Activated naive CD8-positive, alpha-beta T cell treated with anti-CD3 and anti-CD28 coated beads, Interleukin-2, amount 10 ng/mL, durations not matched to agents 7 days and 5 days (primary cell): ENCODE results near the gene RNU1-3. TPM values are rescaled to one million over a fixed set of nuclear protein-coding genes. Genes with fewer than 3 reads are reported as not detected.
"Not testable (repeated sequence)": the region's sequence is repeated elsewhere in the genome, so short reads cannot be mapped to it uniquely, and the experiment has no call there.

Source experiments
- ATAC-seq: fragments of 150-1000 bp; cut with Tn5 transposase; one replicate; pipeline ENCODE4 v1.10.0; 2021; ENCODE audit warnings: low read depth, moderate library complexity
- POLR2A ChIA-PET: fragments of 350-600 bp; sonication (Branson Sonifier 250); formaldehyde crosslinking; loops from one replicate; lab custom pipeline; 2021; ENCODE audit warnings: antibody characterized with exemption; lab: Charles Lee
- DNase-seq: peaks from one replicate; pipeline ENCODE4 v3.0.0; 2021
- H3K27ac Mint-ChIP-seq: one replicate; pipeline ENCODE4 v1.8.0; 2022; ENCODE audit warnings: mild to moderate bottlenecking, mixed read lengths
- H3K27me3 Mint-ChIP-seq: one replicate; pipeline ENCODE4 v1.8.0; 2022; ENCODE audit warnings: mild to moderate bottlenecking, moderate library complexity, mixed read lengths
- H3K36me3 Mint-ChIP-seq: one replicate; pipeline ENCODE4 v1.8.0; 2021; ENCODE audit warnings: mild to moderate bottlenecking, mixed read lengths
- H3K4me1 Mint-ChIP-seq: one replicate; pipeline ENCODE4 v1.8.0; 2021; ENCODE audit warnings: mixed read lengths
- H3K4me3 Mint-ChIP-seq: one replicate; pipeline ENCODE4 v1.8.0; 2022; ENCODE audit warnings: mild to moderate bottlenecking, moderate library complexity, mixed read lengths
- H3K9me3 Mint-ChIP-seq: one replicate; pipeline ENCODE4 v1.8.0; 2021; ENCODE audit warnings: mixed read lengths
- total RNA-seq, 2 experiments: library from RNA; stranded (reverse); gene quantifications; one replicate each; pipeline ENCODE4 v1.2.3, GENCODE V29; 2021

The RNU1-3 gene
- total RNA-seq, 2 experiments from 2014 or later: 3,257 to 3,430 TPM

- H3K27me3 Mint-ChIP-seq, POLR2A ChIA-PET, H3K36me3 Mint-ChIP-seq, H3K4me1 Mint-ChIP-seq, DNase-seq, H3K9me3 Mint-ChIP-seq, H3K4me3 Mint-ChIP-seq, H3K27ac Mint-ChIP-seq: not testable (repeated sequence)
- ATAC-seq: peak; percentile 39
These were observed 36.4 kb upstream of the RNU1-3 start for GRCh38 chr1:16703141-16703540.

- not testable (repeated sequence) for H3K27ac Mint-ChIP-seq, DNase-seq, ATAC-seq, H3K4me3 Mint-ChIP-seq, H3K9me3 Mint-ChIP-seq, H3K27me3 Mint-ChIP-seq, H3K36me3 Mint-ChIP-seq, H3K4me1 Mint-ChIP-seq
- POLR2A ChIA-PET: interaction anchor here (0.6 to 1.3 kb wide), 2 partner anchors 73 to 75 kb away, joined by 3 read pairs; no protein-coding TSS in a partner anchor
These were observed 35.5 kb upstream of the RNU1-3 start for GRCh38 chr1:16702280-16702679.

- H3K27me3 Mint-ChIP-seq, H3K4me1 Mint-ChIP-seq, H3K36me3 Mint-ChIP-seq, H3K9me3 Mint-ChIP-seq, H3K4me3 Mint-ChIP-seq, H3K27ac Mint-ChIP-seq, DNase-seq: not testable (repeated sequence)
- POLR2A ChIA-PET: interaction anchor here (1.3 kb wide), 1 partner anchor 74 kb away, joined by 3 read pairs; no protein-coding TSS in a partner anchor
- ATAC-seq: peak; percentile 10
These were observed 34.4 kb upstream of the RNU1-3 start for GRCh38 chr1:16701189-16701588.

GRCh38 chr1:16700138-16700895 is 33.6 kb upstream of the RNU1-3 start:
- not testable (repeated sequence) for H3K9me3 Mint-ChIP-seq, DNase-seq, H3K4me1 Mint-ChIP-seq, H3K36me3 Mint-ChIP-seq, H3K27me3 Mint-ChIP-seq, H3K4me3 Mint-ChIP-seq, H3K27ac Mint-ChIP-seq
- ATAC-seq: peak; percentile 7
- POLR2A ChIA-PET: interaction anchor here (1.1 kb wide), 1 partner anchor 866 kb away, joined by 3 read pairs; no protein-coding TSS in a partner anchor

GRCh38 chr1:16699440-16699839 is 32.7 kb upstream of the RNU1-3 start:
- not testable (repeated sequence) for H3K27ac Mint-ChIP-seq, H3K4me3 Mint-ChIP-seq, ATAC-seq, H3K4me1 Mint-ChIP-seq, DNase-seq, H3K9me3 Mint-ChIP-seq, H3K36me3 Mint-ChIP-seq, H3K27me3 Mint-ChIP-seq
- POLR2A ChIA-PET: interaction anchor here (0.7 to 1.1 kb wide), 2 partner anchors 16 to 866 kb away, joined by 3 read pairs; no protein-coding TSS in a partner anchor

GRCh38 chr1:16697152-16697551 is 30.4 kb upstream of the RNU1-3 start:
- not testable (repeated sequence) for H3K4me3 Mint-ChIP-seq, H3K27me3 Mint-ChIP-seq, H3K27ac Mint-ChIP-seq, H3K9me3 Mint-ChIP-seq, ATAC-seq, H3K36me3 Mint-ChIP-seq, H3K4me1 Mint-ChIP-seq, DNase-seq
- POLR2A ChIA-PET: interaction anchor here (0.6 kb wide), 1 partner anchor 892 kb away, joined by 3 read pairs; no protein-coding TSS in a partner anchor

- POLR2A ChIA-PET: not testable (repeated sequence)
These were observed 29.9 kb upstream of the RNU1-3 start for GRCh38 chr1:16696507-16697150.

GRCh38 chr1:16694308-16694702 is 27.6 kb upstream of the RNU1-3 start:
- ATAC-seq, H3K27me3 Mint-ChIP-seq, H3K27ac Mint-ChIP-seq, DNase-seq, H3K9me3 Mint-ChIP-seq, H3K4me1 Mint-ChIP-seq, H3K4me3 Mint-ChIP-seq, H3K36me3 Mint-ChIP-seq, POLR2A ChIA-PET: not testable (repeated sequence)

More at GRCh38 chr1:16696507-16697150, 29.9 kb upstream of the RNU1-3 start:
- H3K27ac Mint-ChIP-seq, H3K4me1 Mint-ChIP-seq, H3K36me3 Mint-ChIP-seq, ATAC-seq, H3K4me3 Mint-ChIP-seq, H3K27me3 Mint-ChIP-seq, H3K9me3 Mint-ChIP-seq, DNase-seq: not testable (repeated sequence)

GRCh38 chr1:16693449-16694307 is 26.9 kb upstream of the RNU1-3 start:
- H3K4me3 Mint-ChIP-seq, H3K36me3 Mint-ChIP-seq, H3K27ac Mint-ChIP-seq, H3K4me1 Mint-ChIP-seq, H3K27me3 Mint-ChIP-seq, ATAC-seq, DNase-seq, POLR2A ChIA-PET, H3K9me3 Mint-ChIP-seq: not testable (repeated sequence)

- not testable (repeated sequence) for H3K4me3 Mint-ChIP-seq, H3K36me3 Mint-ChIP-seq, DNase-seq, H3K4me1 Mint-ChIP-seq, H3K27me3 Mint-ChIP-seq, H3K9me3 Mint-ChIP-seq, H3K27ac Mint-ChIP-seq
- ATAC-seq: peak; percentile 32
- POLR2A ChIA-PET: interaction anchor here (0.6 kb wide), 1 partner anchor 269 kb away, joined by 4 read pairs; no protein-coding TSS in a partner anchor
These were observed 26.1 kb upstream of the RNU1-3 start for GRCh38 chr1:16692717-16693448.

- H3K9me3 Mint-ChIP-seq, H3K36me3 Mint-ChIP-seq, H3K27me3 Mint-ChIP-seq, POLR2A ChIA-PET, H3K27ac Mint-ChIP-seq, H3K4me3 Mint-ChIP-seq, H3K4me1 Mint-ChIP-seq, DNase-seq, ATAC-seq: not testable (repeated sequence)
These were observed 25.5 kb upstream of the RNU1-3 start for GRCh38 chr1:16692283-16692682.

- H3K4me1 Mint-ChIP-seq, H3K9me3 Mint-ChIP-seq, DNase-seq, H3K27me3 Mint-ChIP-seq, ATAC-seq, H3K27ac Mint-ChIP-seq, H3K4me3 Mint-ChIP-seq, H3K36me3 Mint-ChIP-seq, POLR2A ChIA-PET: not testable (repeated sequence)
These were observed 24.4 kb upstream of the RNU1-3 start for GRCh38 chr1:16690971-16691682.
